Tibial nerve (tissue), 4 donors: ENCODE results near the gene BCAS3.

Source experiments
- CTCF ChIP-seq, 5 experiments: fragments of 200-600 bp in 3 of 5; fragments of 450-650 bp in 2 of 5; sonication (generic) in 3 of 5; IDR thresholded peaks; one replicate each; pipeline ENCODE4 v1.5.1; 2016 to 2019; ENCODE audit warnings: antibody characterized with exemption in 5 of 5, mild to moderate bottlenecking in 3 of 5, moderate library complexity in 2 of 5
- EP300 ChIP-seq, 2 donors: sonication (generic); formaldehyde crosslinking; IDR thresholded peaks; one replicate each; pipeline ENCODE4 v1.6.1; 2017; ENCODE audit warnings: antibody characterized with exemption in 2 of 2, mild to moderate bottlenecking in 1 of 2
- POLR2A ChIP-seq, 2 donors: fragments of 450-650 bp; IDR thresholded peaks; one replicate each; pipeline ENCODE4 v1.6.1; 2017; ENCODE audit warnings: antibody characterized with exemption in 2 of 2, mild to moderate bottlenecking in 2 of 2, moderate library complexity in 2 of 2

- TF ChIP-seq CTCF (IDR thresholded peaks at IDR 0.05) (no peak), EP300 (IDR thresholded peaks at IDR 0.05) (no peak), POLR2A (IDR thresholded peaks at IDR 0.05) (no peak)
These were observed 577.3 kb downstream of the BCAS3 start for GRCh38 chr17:61254904-61255303.
